BE2C (cell line): Measurements from ENCODE around the gene C20orf96.
"Not testable (repeated sequence)": the region's sequence is repeated elsewhere in the genome, so short reads cannot be mapped to it uniquely, and the experiment has no call there.

ENCODE experiments used
- DNase-seq: peaks from one replicate; pipeline ENCODE4 v3.0.0-alpha.2; 2020
- H3K27me3 ChIP-seq: fragments of 250-450 bp; sonication (Bioruptor Pico); 2 replicates; pipeline ENCODE4 v1.5.1; 2020; ENCODE audit warnings: mild to moderate bottlenecking
- H3K36me3 ChIP-seq: fragments of 250-450 bp; sonication (Bioruptor Pico); 2 replicates; pipeline ENCODE4 v1.5.1; 2020; ENCODE audit warnings: mild to moderate bottlenecking
- H3K4me1 ChIP-seq: fragments of 250-450 bp; sonication (Bioruptor Pico); 2 replicates; pipeline ENCODE4 v1.5.1; 2020
- H3K4me3 ChIP-seq: 2 replicates; pipeline ENCODE4 v1.5.1; 2011; ENCODE audit warnings: low read depth, low read length
- H3K9me3 ChIP-seq: fragments of 250-450 bp; sonication (Bioruptor Pico); 2 replicates; pipeline ENCODE4 v1.5.1; 2020
- CTCF ChIP-seq: IDR thresholded peaks from 2 replicates; pipeline ENCODE4 v1.5.1; 2012; ENCODE audit warnings: mild to moderate bottlenecking, low read depth, low read length

C20orf96 gene

GRCh38 chr20:242905-243304 lies 47.6 kb downstream of the C20orf96 start:
- TF ChIP-seq CTCF = no peak
- DNase-seq = no peak
- Histone ChIP-seq H3K4me3 (no peak overlapping the region), H3K4me1 (no peaks in the 10 kb centered on the region), H3K9me3 (no peaks in the 10 kb centered on the region), H3K27me3 (no peaks in the 10 kb centered on the region; the same call in 1 of the 2 replicates), H3K36me3 (no peaks in the 10 kb centered on the region)

GRCh38 chr20:237929-238328 lies 52.6 kb downstream of the C20orf96 start:
- TF ChIP-seq CTCF = no peak
- Histone ChIP-seq H3K36me3 (no peaks in the 10 kb centered on the region), H3K9me3 (no peaks in the 10 kb centered on the region), H3K4me3 (no peak overlapping the region), H3K4me1 (no peaks in the 10 kb centered on the region), H3K27me3 (no peaks in the 10 kb centered on the region; the same call in 1 of the 2 replicates)
- DNase-seq = no peak

GRCh38 chr20:237489-237888 lies 53.1 kb downstream of the C20orf96 start:
- Histone ChIP-seq H3K4me1 (no peaks in the 10 kb centered on the region), H3K36me3 (no peaks in the 10 kb centered on the region), H3K27me3 (no peaks in the 10 kb centered on the region; the same call in 1 of the 2 replicates), H3K9me3 (no peaks in the 10 kb centered on the region), H3K4me3 (no peak overlapping the region)
- no peak for TF ChIP-seq CTCF
- DNase-seq = no peak

- Histone ChIP-seq H3K36me3 (no peaks in the 10 kb centered on the region), H3K9me3 (no peaks in the 10 kb centered on the region), H3K4me3 (no peak overlapping the region), H3K27me3 (no peaks in the 10 kb centered on the region), H3K4me1 (no peaks in the 10 kb centered on the region)
- no peak for TF ChIP-seq CTCF
- no peak for DNase-seq
These were observed 54.7 kb downstream of the C20orf96 start for GRCh38 chr20:235891-236290.

- TF ChIP-seq CTCF = no peak
- no peak for DNase-seq
- H3K27me3 ChIP-seq = no peaks in the 10 kb centered on the region
These were observed 63.0 kb downstream of the C20orf96 start for GRCh38 chr20:227439-228105.

GRCh38 chr20:226958-227357 lies 63.6 kb downstream of the C20orf96 start, which contains the start of gene DEFB129:
Gene DEFB129 (plus strand): TSS chr20:227258. CDS start chr20:227289, 31 bp downstream.
- Histone ChIP-seq H3K36me3 (no peaks in the 10 kb centered on the region), H3K4me1 (no peaks in the 10 kb centered on the region), H3K27me3 (no peaks in the 10 kb centered on the region), H3K9me3 (no peaks in the 10 kb centered on the region), H3K4me3 (no peak within 1 kb of the TSS)
- no peak for DNase-seq
- TF ChIP-seq CTCF = no peak

More at GRCh38 chr20:227439-228105, 63.0 kb downstream of the C20orf96 start:
- Histone ChIP-seq H3K4me3 (no peak overlapping the region), H3K9me3 (no peaks in the 10 kb centered on the region), H3K4me1 (no peaks in the 10 kb centered on the region), H3K36me3 (no peaks in the 10 kb centered on the region)

- H3K4me3 ChIP-seq, H3K9me3 ChIP-seq, H3K4me1 ChIP-seq, H3K36me3 ChIP-seq, DNase-seq, H3K27me3 ChIP-seq: not testable (repeated sequence)
These were observed 64.7 kb downstream of the C20orf96 start for GRCh38 chr20:225879-226278.
